ENCODE data around the gene RAX2. TPM values are rescaled to one million over a fixed set of nuclear protein-coding genes. Genes with fewer than 3 reads are reported as not detected.

The RAX2 gene
- total and polyA plus RNA-seq, 2 of the 13 experiments (the other 11 are each of a cell fraction or from before 2014, with no cell fraction given), result not detected

- TF ChIP-seq ZKSCAN8 (CRISPR knock-in tag; IDR thresholded peaks at IDR 0.05; ENCODE audit: borderline replicate concordance) (peak; percentile 92), PATZ1 (CRISPR knock-in tag; IDR thresholded peaks at IDR 0.05) (peak; percentile 58; the same call in 1 of the 2 replicates), CREBL2 (CRISPR knock-in tag; IDR thresholded peaks at IDR 0.05; ENCODE audit: borderline replicate concordance) (no peak), PREB (CRISPR knock-in tag; IDR thresholded peaks at IDR 0.05) (no peak), ZNF7 (CRISPR knock-in tag; IDR thresholded peaks at IDR 0.05) (no peak), SPEN (CRISPR knock-in tag; IDR thresholded peaks at IDR 0.05; ENCODE audit: low read depth) (0 out of 2 replicates have a peak, but pooled peaks have one; percentile 47), MAF1 (CRISPR knock-in tag; IDR thresholded peaks at IDR 0.05; ENCODE audit: borderline replicate concordance) (0 out of 2 replicates have a peak, but pooled peaks have one; percentile 23), THAP9 (CRISPR knock-in tag; IDR thresholded peaks at IDR 0.05; ENCODE audit: borderline replicate concordance) (peak; percentile 52; the same call in 1 of the 2 replicates), ATF7-NPFF (CRISPR knock-in tag; IDR thresholded peaks at IDR 0.05; ENCODE audit: low read depth) (no peak), EEA1 (CRISPR knock-in tag; IDR thresholded peaks at IDR 0.05; ENCODE audit: borderline replicate concordance) (no peak), BORCS8-MEF2B (CRISPR knock-in tag; IDR thresholded peaks at IDR 0.05) (0 out of 2 replicates have a peak, but pooled peaks have one; percentile 55), JUNB (CRISPR knock-in tag; IDR thresholded peaks at IDR 0.05; ENCODE audit: borderline replicate concordance) (no peak), SETDB1 (CRISPR knock-in tag; IDR thresholded peaks at IDR 0.05; ENCODE audit: borderline replicate concordance) (no peak), IKZF5 (CRISPR knock-in tag; IDR thresholded peaks at IDR 0.05) (peak; percentile 69; the same call in 1 of the 2 replicates)
These were observed 50.7 kb downstream of the RAX2 start (continued) for GRCh38 chr19:3721131-3721886.
